ENCODE data around the gene TANK.
"Not testable (repeated sequence)": the region's sequence is repeated elsewhere in the genome, so short reads cannot be mapped to it uniquely, and the experiment has no call there.

TANK gene

DNA sequence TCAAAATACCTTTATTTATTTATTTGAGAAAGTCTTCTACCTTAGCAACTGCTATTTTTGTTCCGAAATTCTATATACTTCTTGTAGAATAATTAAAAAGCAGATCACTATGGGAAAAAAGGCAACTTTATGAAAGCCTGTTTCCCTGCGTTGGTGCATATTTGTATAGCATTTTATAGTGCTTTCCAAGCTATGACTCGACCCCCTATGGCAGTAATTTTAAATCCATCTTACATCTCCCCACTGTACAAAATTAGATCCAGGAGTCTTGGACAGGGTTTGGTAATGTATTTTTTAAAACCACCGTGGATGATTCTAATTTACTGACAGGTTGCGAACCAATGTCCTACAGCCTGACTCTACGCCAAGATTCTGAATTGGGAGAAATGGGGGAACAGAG, 10.1 kb downstream of the TANK start:
- no peak for DNase-seq (ENCODE audit: low read depth)

DNA sequence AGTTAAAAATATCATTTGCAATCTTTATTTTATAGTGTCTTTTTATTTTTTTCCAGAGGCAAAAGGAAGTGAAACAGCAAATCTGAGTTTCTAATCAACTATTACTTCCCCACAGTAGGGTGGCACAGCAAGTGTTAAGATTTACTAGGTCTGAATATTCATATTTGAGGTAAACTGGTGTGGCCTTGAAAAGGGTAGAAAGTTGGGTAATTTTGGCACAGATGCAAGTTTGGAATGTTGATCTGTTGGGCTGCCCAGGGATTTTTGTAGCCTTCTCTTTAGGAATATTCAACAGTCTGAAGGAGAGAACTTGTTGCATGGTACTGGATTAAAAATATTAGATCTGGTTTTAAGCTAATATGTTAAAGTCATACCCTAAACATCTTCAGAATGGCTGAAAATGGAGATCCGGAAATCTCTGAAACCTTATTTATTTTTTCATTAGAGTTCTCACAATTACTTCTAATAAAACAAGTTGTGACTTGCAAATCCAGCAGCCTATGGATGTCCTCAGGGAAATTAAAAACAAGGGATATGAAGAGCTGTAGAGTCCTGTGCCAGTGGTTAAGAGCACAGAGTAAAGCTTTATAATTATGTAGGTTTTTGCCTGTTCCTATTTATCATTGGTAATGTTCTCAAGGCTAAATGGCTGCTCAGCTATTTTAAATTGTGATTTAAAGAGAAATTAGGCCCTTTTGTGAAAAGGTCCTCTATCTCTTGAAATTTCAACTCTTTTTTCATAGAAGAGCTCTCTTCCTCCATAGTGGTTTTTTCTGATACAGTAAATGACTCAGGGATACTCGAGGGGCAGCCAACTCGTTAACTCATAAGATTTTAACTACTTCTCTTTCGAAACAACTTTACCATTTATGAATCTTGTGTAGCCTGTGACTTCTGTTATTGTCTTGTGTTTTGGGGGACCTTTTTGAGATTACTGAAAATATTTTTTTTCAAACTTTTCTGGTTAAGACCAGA, 11.0 kb downstream of the TANK start:
- DNase-seq (ENCODE audit: low read depth): no peak

DNA sequence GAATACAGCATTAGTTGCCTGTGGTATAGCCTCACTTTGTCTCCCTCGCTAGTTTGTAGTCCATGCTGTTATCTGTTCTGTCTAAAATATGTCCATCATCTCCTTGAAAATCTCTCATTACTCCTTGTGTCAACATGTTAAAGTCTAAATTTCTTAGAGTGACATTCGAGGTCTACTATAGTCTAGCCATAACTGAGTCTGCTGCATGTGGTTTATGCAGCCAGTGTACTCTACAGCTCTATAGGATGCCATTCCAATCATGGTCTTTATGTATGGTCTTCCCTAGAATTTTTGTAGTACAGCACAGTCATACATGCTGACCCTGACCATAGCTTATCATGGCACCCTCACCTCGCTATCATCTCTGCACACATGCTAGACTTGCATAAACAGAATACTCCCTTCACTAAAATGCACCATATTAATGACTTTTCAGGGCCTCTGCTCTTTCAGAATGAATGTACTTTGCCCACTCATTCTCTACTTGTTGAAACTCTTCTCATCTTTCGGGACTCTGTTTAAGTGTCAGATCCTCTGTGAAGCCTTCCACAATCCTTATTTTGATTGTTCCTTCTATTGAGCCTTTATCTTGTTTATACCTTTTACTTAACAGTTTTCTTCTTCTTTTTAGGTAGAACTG, 12.8 kb downstream of the TANK start:
- DNase-seq (ENCODE audit: low read depth): no peak

DNA sequence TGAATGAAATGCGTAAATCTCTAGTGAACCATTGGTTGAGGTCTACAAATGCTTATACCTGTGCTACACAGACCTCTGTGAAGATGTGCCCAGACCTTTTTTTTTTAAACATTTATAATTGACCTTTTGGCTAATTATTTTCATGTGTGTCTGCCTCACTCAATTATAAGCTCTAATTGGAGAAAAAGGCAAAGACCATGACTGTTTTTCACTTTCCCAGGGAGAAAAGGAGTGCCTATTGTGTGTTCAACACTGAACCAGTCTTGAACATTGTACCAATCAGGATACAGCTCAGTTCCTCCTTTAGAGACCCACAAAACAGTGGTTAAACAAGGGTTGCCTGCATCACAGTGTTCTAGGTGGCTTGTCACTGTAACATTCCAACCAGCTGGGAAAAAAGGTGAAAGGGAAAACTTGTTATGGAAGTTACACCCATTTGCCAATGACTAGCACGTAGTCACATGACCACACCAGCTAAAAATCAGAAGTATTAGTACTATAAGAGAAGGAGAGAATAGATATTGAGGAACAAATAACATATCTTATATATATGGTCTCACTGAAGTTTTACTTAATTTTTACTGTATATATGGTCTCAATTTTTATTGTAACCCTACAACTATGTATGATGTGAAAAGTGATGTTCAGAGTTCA, 13.4 kb downstream of the TANK start:
- DNase-seq (ENCODE audit: low read depth): no peak

DNA sequence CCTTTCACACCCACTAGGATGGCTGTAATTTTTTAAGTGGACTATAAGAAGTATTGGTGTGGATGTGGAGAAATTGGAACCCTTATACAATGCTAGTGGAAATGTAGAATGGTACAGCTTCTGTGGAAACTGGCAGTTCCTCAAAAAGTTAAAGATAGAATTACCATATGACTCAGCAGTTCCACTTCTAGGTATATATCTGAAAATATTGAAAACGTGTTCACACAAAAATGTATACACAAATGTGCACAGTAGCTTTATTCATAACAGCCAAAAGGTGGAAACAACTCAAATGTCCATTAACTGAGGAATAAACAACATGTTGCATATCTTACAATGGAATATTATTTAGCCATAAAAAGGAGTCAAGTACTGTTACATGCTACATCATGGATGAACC, 17.7 kb downstream of the TANK start:
- DNase-seq (ENCODE audit: low read depth): no peak

DNA sequence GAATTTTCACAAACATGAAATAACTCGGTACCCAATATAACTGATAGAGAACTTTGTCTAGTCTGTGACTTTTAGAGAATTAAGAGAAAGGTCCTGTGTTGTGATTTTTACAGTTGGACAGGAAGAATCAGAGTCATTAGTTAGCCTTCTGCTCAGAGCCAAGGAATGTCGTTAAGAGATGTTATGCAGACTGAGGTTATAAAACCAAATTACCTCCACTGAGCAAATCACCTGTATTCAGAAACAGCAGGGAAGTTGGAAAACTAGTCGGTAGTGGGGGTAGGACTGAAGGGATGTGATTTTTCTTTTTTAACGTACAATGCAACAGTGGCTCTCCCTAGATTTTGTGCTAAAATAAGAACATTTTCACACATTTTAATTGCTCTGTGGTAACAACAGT, 18.5 kb downstream of the TANK start:
- DNase-seq (ENCODE audit: low read depth): no peak

DNA sequence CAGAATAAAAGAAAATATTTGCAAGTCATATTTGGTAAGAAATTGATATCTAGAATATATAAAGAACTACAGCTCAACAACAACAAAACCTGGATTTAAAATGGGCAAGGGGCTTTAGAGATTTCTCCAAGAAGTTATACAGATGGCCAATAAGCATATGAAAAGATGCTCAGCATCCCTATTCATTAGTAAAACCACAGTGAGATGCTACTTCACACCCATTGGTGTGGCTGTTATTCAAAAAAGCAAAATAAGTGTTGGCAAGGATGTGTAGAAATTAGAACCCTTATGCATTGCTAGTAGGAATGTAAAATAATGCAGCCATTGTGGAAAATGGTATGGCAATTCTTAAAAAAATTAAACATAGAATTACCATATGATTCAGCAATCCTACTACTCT, 29.8 kb downstream of the TANK start:
- DNase-seq (ENCODE audit: low read depth): no peak

DNA sequence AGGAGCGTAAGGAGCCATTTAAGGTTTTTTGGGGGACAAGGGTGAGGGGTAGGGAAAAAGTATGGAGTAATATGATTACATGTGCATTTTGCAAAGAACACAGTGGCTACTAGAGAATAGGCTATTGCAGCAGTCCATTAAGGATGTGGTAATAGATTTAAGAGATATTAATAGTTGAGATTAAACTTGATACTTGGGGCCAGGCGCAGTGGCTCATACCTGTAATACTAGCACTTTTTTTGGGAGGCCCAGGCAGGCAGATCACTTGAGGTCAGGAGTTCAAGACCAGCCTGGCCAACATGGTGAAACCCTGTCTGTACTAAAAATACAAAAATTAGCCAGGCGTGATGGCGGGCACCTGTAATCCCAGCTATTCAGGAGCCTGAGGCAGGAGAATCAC, 35.4 kb downstream of the TANK start:
- DNase-seq (ENCODE audit: low read depth): not testable (repeated sequence)

DNA sequence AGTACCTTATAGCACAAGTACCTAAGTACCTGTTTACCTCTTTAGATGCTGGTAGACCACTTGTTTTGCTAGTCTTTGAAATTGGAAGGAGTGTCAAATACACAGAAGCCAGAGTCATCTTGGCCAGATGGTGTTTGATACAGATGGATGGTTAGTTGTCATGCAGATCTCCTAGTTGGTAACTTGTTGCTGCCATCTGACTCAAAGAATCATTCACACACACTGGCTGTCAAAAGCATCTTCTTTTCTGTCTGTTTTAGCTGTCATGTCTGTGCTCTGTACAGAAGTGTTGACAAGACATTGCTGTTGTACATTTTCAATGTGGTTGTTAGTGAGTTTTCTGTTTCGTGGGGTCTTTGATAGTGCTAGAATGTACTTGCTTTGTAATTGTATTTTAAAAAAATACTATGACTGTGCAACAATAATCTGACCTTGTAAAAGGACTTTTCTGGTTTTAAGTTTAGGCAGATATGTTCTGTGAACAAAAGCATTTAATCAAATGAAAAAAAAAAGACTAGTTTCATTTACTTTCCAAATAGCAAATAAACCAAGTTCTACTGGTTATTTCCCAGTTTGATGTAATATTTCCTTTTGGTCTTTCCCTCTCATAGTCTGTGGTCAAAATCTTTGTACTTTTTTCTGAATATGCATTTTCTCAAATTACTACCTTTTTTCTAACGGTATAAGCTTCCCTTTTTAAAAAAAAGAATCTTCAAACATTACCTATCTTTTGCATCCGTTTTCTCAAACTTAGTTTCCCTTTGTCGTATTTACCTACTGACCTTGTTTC, 39.9 kb downstream of the TANK start:
- DNase-seq (ENCODE audit: low read depth): no peak

DNA sequence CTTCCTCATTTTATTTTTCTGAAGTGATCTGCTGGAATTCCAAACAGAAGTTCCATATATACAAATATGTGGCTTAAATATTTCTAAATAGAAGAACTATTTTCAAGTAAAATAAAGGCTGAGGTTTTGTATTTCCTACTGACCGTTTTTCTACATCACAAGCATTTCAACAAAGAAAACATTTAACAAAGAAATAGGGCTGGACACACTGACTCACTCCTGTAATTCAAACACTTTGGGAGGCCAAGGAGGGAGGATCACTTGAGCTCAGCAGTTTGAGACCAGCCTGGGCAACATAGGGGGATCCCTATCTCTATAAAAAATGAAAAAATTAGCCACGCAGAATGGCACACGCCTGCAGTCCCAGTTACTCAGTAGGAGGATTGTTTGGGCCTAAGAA, 44.6 kb downstream of the TANK start:
- DNase-seq (ENCODE audit: low read depth): no peak

DNA sequence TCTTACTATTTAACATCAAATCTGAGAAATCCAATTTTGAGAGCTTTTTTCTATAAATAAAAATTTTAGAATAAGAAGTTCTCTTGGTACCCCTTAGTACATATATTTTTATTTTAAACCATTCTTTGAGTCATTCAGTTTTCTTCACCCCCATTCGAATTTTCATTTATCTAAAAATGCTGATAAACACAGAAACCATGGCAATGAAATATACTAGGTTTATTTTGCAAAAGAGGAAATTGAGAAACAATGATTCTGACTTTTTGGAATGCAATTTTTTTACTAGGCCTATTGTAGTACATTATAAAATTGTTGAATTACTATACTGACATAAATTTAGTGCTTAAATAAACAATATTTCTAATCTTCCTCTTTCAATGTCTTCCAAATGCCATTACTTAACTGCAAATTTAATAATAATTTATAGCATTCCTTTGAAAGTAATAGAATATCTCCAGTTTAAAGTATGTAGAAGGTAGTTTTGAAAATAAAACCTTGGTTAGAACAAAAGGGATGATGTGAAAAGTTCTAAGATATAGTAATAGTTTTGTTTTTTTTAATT, 46.3 kb downstream of the TANK start:
- DNase-seq (ENCODE audit: low read depth): no peak

DNA sequence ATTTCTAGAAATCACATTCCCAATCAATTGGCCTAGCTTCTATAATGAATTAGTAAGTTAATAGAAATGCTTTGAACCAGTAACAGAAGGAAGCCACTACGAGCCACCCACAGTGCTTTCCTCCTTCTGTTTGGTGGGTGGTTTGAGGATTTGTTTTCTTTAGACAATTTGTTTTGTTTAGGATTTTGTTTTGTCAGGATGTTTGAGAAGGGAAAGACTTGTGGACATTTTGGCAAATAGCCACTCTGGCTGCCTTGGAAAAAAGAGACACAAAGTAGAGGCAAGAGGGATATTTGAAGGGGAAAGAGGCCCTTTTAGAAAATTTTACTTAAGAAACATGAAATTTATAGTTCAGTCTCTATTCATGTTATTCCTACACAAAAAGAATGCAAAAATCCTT, 47.7 kb downstream of the TANK start:
- DNase-seq (ENCODE audit: low read depth): no peak

DNA sequence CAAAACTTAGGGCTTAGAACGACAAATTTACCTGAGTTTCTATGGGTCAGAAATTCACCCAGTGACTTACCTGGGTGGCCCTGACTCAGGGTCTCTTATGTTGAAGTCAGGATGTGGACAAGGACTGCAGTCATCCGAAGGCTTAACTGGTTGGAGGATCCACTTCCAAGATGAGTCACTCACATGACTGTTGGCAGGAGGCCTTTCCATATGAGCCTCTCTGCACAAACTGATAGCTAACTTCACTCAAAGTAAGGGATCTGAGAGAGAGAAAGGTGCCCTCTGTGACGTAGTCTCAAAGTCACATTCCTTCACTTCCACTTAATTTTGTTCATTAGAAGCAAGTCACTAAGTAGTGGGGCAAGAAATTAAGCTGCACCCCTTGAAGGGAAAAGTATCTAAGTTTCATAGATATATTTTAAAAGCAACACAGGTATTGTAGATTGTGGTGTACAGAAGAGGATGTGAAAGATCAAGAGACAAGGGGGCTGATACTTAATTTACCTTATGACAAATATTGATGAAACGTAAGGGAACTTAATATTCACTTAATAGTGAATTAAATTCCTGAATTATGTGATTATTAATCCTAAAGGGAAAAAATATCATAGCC, 48.4 kb downstream of the TANK start:
- peak; percentile 65 for DNase-seq (ENCODE audit: low read depth)

DNA sequence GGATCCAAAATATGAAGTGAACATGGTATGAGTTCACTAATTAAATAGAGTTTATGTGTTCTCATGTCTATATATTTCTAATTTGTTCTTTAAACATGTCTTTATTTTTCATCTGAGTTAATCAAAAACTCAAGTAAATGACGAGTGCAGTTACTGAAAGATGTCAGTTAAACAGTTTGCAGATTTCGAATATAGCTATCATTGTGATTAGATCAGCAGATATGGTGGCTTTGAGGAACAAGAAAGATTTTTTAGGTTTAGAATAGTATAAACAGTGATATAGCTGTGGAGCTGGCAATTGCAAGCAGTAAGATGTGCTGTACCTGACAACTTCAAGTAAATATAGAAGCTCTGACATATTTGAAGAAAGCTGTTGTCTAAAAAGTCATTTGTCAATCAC, 49.7 kb downstream of the TANK start:
- no peak for DNase-seq (ENCODE audit: low read depth)

DNA sequence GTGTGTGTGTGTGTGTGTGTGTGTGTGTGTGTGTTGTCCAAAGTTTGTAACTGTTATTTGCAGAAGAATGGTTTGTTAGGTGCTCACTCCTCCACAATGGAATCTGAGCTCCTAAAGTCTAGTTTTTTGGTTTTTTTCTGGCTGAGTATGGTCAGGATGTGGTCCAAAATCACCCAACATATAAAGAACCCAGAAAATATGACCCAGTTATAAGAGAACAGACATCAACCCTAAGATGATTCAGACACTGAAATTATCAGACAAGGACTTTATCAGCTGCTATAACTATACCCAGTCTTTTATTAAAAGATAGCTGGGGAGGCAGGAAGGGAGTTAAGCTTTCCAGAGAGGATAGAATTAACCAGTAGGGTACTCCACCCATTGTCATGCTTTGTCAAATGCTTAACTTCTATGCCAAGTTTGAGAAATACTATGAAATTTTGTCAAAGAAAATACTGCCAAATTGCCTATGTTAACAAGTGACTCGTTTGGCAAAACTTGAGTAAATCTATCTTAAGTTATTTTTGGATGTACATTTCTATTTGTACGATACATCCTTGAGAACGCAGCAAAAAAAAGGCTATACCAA, 57.5 kb downstream of the TANK start:
- no peak for DNase-seq (ENCODE audit: low read depth)

DNA sequence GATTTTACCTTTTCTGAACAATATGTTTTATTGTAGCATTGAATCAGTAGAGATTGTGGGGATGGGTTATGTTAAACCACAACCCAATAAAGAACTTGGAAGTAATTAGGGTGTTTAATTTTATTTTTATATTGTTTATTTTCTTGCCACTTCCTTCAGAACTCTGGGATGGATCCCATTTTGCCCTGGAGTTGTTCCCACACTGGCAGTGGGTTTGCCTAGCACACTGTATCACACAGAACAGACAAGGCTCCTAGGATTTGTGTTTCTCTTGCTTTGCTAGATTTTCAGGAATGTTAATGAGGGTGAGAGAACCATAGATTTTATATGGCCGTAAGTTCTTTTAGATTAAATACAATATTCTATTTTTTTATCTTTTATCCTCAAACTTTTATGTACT, 59.0 kb downstream of the TANK start:
- DNase-seq (ENCODE audit: low read depth): no peak

DNA sequence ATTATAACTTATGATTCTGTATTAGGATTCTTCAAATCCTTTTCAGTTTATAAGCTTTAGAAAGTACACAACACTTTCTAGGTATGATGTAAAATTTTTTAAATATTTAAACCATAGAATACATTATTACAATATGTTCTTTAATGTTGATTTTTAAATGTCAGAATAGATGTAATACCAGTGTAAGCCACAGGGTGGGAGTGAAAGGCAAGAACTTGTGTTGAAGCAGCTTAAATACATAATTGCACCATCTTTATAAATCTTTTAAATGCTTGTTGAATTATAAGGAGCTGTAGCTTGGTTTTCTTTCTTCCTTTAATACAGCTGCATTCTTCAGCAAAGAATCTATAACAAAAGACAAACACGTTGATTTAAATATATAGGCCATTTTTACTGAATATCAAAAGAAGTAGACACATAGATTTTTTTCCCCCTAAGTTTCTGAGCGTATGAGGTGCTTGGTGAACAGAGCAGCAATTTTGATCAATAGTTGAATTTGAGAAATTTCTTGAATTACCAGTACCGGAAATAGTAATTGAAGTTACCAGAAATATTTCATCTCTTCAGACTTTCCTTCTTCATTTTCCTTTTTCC, 63.0 kb downstream of the TANK start:
- no peak for DNase-seq (ENCODE audit: low read depth)

DNA sequence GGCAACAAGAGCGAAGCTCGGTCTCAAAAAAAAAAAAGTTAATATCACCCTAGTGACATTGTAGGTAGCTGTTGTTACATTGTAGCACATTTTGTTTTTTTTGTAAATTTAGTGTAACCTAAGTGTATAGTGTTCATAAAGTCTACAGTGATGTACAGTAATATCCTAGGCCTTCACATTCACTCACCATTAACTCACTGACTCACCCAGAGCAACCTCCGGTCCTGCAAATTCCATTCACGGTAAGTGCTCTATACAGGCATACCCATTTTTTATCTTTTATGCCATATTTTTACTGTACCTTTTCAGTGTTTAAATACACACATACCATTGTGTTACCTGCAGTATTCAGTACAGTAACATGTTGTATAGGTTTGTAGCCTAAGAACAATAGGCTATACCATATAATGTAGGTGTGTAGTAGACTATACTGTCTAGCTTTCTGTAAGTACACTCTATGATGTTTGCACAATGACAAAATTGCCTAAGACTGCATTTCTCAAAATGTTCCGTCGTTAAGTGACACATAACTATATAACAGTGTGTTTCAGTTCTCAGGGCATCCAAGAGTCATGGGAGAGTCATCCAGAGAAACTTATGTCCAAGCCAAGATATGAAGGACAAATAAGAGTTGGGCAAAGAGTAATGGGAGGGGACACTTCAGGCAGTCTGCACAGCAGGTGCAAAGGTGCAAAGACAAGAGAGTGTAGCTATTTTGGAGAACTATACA, 68.4 kb downstream of the TANK start:
- DNase-seq (ENCODE audit: low read depth): peak; percentile 52

DNA sequence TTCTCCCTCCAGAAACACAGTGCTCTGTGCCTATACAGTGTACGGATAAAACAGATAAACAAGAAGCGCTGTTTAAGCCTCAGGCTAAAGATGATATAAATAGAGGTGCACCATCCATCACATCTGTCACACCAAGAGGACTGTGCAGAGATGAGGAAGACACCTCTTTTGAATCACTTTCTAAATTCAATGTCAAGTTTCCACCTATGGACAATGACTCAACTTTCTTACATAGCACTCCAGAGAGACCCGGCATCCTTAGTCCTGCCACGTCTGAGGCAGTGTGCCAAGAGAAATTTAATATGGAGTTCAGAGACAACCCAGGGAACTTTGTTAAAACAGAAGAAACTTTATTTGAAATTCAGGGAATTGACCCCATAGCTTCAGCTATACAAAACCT, 70.7 kb downstream of the TANK start:
- no peak for DNase-seq (ENCODE audit: low read depth)

DNA sequence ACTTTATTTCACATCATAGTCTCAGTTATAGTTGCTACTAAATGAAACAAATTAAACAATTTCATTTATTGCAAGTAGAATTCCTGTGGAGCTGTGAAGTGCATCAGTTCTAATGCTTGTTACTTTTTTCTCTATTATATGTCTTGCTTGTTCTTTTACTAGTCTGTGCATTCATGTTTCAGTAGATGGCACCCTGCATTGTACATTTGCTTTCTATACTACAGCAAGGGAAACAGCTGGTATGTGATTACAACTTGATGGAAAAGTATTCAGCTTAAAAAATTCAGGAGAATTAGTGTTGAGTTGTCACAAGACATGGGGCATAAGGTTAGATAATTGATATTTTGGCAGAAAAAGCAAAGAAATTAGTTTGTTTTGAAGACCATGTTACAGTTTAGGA, 72.3 kb downstream of the TANK start:
- no peak for DNase-seq (ENCODE audit: low read depth)

Data from HS-5 (cell line).